ENCODE data around the gene ISCA2.
"Not testable (repeated sequence)": the region's sequence is repeated elsewhere in the genome, so short reads cannot be mapped to it uniquely, and the experiment has no call there.

The ISCA2 gene

GRCh38 chr14:74531467-74531866 is 37.9 kb downstream of the ISCA2 start:
- no peak for DNase-seq

GRCh38 chr14:74532246-74532645 is 38.7 kb downstream of the ISCA2 start:
- no peak for DNase-seq

- no peak for DNase-seq
Measured at GRCh38 chr14:74533576-74533975, 40.0 kb downstream of the ISCA2 start.

GRCh38 chr14:74535756-74536325 is 42.3 kb downstream of the ISCA2 start:
- no peak for DNase-seq

- not testable (repeated sequence) for DNase-seq
Measured at GRCh38 chr14:74536336-74536735, 42.8 kb downstream of the ISCA2 start.

- no peak for DNase-seq
Measured at GRCh38 chr14:74538411-74539391, 45.1 kb downstream of the ISCA2 start.

- DNase-seq = no peak
Measured at GRCh38 chr14:74539503-74539902, 45.9 kb downstream of the ISCA2 start.

GRCh38 chr14:74541225-74541624 is 47.7 kb downstream of the ISCA2 start:
- DNase-seq = no peak

- DNase-seq = no peak
Measured at GRCh38 chr14:74542056-74542685, 48.6 kb downstream of the ISCA2 start.

GRCh38 chr14:74543771-74544438 is 50.3 kb downstream of the ISCA2 start:
- DNase-seq = no peak

GRCh38 chr14:74545386-74545785 is 51.8 kb downstream of the ISCA2 start:
- no peak for DNase-seq

GRCh38 chr14:74546416-74546815 is 52.9 kb downstream of the ISCA2 start:
- DNase-seq = no peak
